Ishikawa (cell line): ENCODE measurements around the gene FRK.
A peak's percentile ranks its signal among the peaks of the same experiment; 100 is the strongest.

Experiments used
- CEBPB ChIP-seq: IDR thresholded peaks from 2 replicates; pipeline ENCODE4 v1.6.1; 2012
- CREB1 ChIP-seq: IDR thresholded peaks from 2 replicates; pipeline ENCODE4 v1.6.1; 2012; ENCODE audit warnings: low read depth
- EGR1 ChIP-seq: IDR thresholded peaks from 2 replicates; pipeline ENCODE4 v1.6.1; 2012
- EP300 ChIP-seq: IDR thresholded peaks from 2 replicates; pipeline ENCODE4 v1.6.1; 2012; ENCODE audit warnings: borderline replicate concordance
- FOXM1 ChIP-seq: IDR thresholded peaks from 2 replicates; pipeline ENCODE4 v1.6.1; 2012; ENCODE audit warnings: low read depth, borderline replicate concordance
- MAX ChIP-seq: IDR thresholded peaks from 2 replicates; pipeline ENCODE4 v1.6.1; 2012
- NFIC ChIP-seq: IDR thresholded peaks from 2 replicates; pipeline ENCODE4 v1.6.1; 2012
- RAD21 ChIP-seq: IDR thresholded peaks from 2 replicates; pipeline ENCODE4 v1.6.1; 2012; ENCODE audit warnings: low read depth
- REST ChIP-seq: IDR thresholded peaks from 2 replicates; pipeline ENCODE4 v1.6.1; 2012; ENCODE audit warnings: low read depth, mild to moderate bottlenecking
- TAF1 ChIP-seq: IDR thresholded peaks from 2 replicates; pipeline ENCODE4 v1.6.1; 2012; ENCODE audit warnings: low read depth, mild to moderate bottlenecking
- TCF12 ChIP-seq: IDR thresholded peaks from 2 replicates; pipeline ENCODE4 v1.6.1; 2012; ENCODE audit warnings: low read depth
- TEAD4 ChIP-seq: IDR thresholded peaks from 2 replicates; pipeline ENCODE4 v1.6.1; 2012
- USF1 ChIP-seq: IDR thresholded peaks from 2 replicates; pipeline ENCODE4 v1.6.1; 2012
- YY1 ChIP-seq: IDR thresholded peaks from 2 replicates; pipeline ENCODE4 v1.6.1; 2012; ENCODE audit warnings: low read depth
- ZBTB7A ChIP-seq: IDR thresholded peaks from 2 replicates; pipeline ENCODE4 v1.6.1; 2012; ENCODE audit warnings: low read depth

The FRK gene

DNA sequence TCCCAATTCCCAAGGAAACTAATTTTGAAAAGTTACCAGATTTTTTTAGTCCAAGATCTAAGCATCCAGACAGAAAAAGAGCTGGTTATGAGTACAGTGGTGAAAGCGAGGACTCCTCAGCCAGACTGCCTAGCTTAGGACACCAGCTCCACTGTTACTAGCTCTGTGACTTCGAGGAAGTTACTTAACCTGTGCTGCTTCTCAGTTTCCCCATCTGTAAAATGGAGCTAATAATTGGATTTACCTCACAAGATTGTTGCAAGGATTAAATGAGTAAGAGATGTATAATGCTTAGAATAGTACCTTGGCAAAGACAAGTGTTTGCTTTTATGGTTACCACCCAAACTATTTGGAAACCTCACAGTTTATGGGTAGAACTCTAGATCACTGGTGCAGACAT lies 41.1 kb upstream of the FRK start:
- no peak for TF ChIP-seq USF1

GRCh38 chr6:116101302-116101718 lies 40.6 kb upstream of the FRK start:
- TF ChIP-seq EGR1 (no peak), YY1 (no peak), CREB1 (no peak), CEBPB (no peak), REST (no peak), TEAD4 (no peak), USF1 (no peak)

- TF ChIP-seq EGR1 (no peak), MAX (peak; percentile 51), YY1 (peak; percentile 81; the same call in 1 of the 2 replicates), TEAD4 (no peak), EP300 (0 out of 2 replicates have a peak, but pooled peaks have one; percentile 24), TAF1 (peak; percentile 69), TCF12 (peak; percentile 29), USF1 (no peak), CREB1 (no peak)
These were observed 40.0 kb upstream of the FRK start, which contains the start of gene NT5DC1 for GRCh38 chr6:116100419-116101301. NT5DC1 (plus strand) TSS chr6:116100853; CDS start chr6:116100931, 78 bp downstream.

DNA sequence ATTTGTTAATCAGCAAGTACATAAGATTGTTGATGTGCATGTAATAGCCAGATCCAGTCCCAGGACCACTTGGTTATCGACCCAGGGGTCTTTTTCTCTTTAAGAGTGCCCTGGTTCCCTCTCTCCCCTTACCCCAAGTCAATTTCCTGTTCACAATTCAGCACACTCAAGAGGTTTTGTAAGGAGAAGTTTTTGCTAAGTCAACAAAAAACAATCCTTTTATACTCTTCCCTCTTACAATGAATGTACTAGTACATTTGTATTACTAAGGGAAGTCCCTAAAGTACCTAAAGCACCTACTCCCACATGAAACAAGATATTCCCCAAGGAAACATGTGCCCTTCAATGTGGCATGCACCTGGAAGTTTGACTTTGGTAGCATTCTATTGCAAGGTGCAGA lies 38.3 kb upstream of the FRK start:
- TF ChIP-seq NFIC (no peak), EP300 (no peak), CEBPB (no peak), TCF12 (no peak), CREB1 (no peak), MAX (no peak), FOXM1 (no peak), ZBTB7A (no peak), USF1 (no peak), RAD21 (no peak), EGR1 (no peak), TAF1 (no peak), YY1 (no peak), TEAD4 (no peak), REST (no peak)

GRCh38 chr6:116096979-116097816 lies 36.5 kb upstream of the FRK start:
- TF ChIP-seq EGR1: no peak
- TF ChIP-seq RAD21: peak; percentile 50
